HG02840 (cell line): ENCODE results near the gene APBB1IP.
"Not testable (repeated sequence)": the region's sequence is repeated elsewhere in the genome, so short reads cannot be mapped to it uniquely, and the experiment has no call there.

Experiments used
- ATAC-seq: cut with Tn5 transposase; IDR thresholded peaks from one replicate; pipeline ENCODE4 v1.9.1; 2021; ENCODE audit warnings: mild to moderate bottlenecking, moderate library complexity, moderate number of reproducible peaks; ENCODE audit not compliant: unreplicated experiment, low FRiP score

APBB1IP gene

GRCh38 chr10:26475386-26475785 is 37.2 kb downstream of the APBB1IP start:
- no peak for ATAC-seq

- ATAC-seq: no peak
These were observed 39.4 kb downstream of the APBB1IP start for GRCh38 chr10:26477501-26477900.

GRCh38 chr10:26478061-26478460 is 39.9 kb downstream of the APBB1IP start:
- no peak for ATAC-seq

- ATAC-seq: no peak
These were observed 41.8 kb downstream of the APBB1IP start for GRCh38 chr10:26479766-26480492.

- no peak for ATAC-seq
These were observed 43.2 kb downstream of the APBB1IP start for GRCh38 chr10:26481315-26481692.

GRCh38 chr10:26481914-26482550 is 43.9 kb downstream of the APBB1IP start:
- no peak for ATAC-seq

- ATAC-seq: no peak
These were observed 45.4 kb downstream of the APBB1IP start for GRCh38 chr10:26483554-26483953.

GRCh38 chr10:26485150-26485941 is 47.2 kb downstream of the APBB1IP start:
- ATAC-seq: no peak

GRCh38 chr10:26486304-26486703 is 48.2 kb downstream of the APBB1IP start:
- ATAC-seq: no peak

- peak; percentile 82 for ATAC-seq
These were observed 49.1 kb downstream of the APBB1IP start for GRCh38 chr10:26486990-26487850.

- no peak for ATAC-seq
These were observed 50.2 kb downstream of the APBB1IP start for GRCh38 chr10:26488344-26488743.

- no peak for ATAC-seq
These were observed 50.9 kb downstream of the APBB1IP start for GRCh38 chr10:26489081-26489480.

- not testable (repeated sequence) for ATAC-seq
These were observed 52.2 kb downstream of the APBB1IP start for GRCh38 chr10:26490367-26490766.

- no peak for ATAC-seq
These were observed 53.1 kb downstream of the APBB1IP start for GRCh38 chr10:26491276-26491675.

GRCh38 chr10:26491934-26492333 is 53.8 kb downstream of the APBB1IP start:
- ATAC-seq: no peak

- ATAC-seq: not testable (repeated sequence)
These were observed 54.6 kb downstream of the APBB1IP start for GRCh38 chr10:26492725-26493124.

GRCh38 chr10:26494018-26494417 is 55.9 kb downstream of the APBB1IP start:
- no peak for ATAC-seq

- ATAC-seq: no peak
These were observed 61.3 kb downstream of the APBB1IP start for GRCh38 chr10:26499426-26499825.

GRCh38 chr10:26502986-26503385 is 64.8 kb downstream of the APBB1IP start:
- no peak for ATAC-seq

- no peak for ATAC-seq
These were observed 65.8 kb downstream of the APBB1IP start for GRCh38 chr10:26503911-26504310.
